ENCODE data around the gene PHF2. TPM values are rescaled to one million over a fixed set of nuclear protein-coding genes. Genes with fewer than 3 reads are reported as not detected.

Gene PHF2
- total RNA-seq, 1 experiment from 2014 or later = 17.4 TPM

DNA sequence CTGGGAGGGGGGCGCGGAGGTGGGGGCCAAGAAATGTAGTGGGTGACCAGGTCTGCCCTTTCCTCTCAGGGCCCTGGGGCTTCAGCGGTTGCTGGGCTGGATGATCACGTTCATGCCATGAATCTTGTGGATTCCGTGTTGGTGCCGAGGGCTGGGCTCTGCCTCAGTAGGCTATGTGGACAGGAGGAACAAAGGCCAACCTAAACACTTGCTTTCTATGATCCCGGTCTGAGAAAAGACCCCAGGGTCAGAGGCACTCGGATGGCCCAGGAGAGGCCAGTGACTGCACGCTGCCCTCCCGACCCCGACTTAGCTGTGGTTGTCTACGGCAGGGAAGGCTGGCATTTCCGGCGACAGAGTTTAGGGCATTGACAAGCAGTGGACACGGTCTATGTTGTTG, 26.6 kb downstream of the PHF2 start:
- Histone ChIP-seq H4K8ac (replicated peaks; ENCODE audit: insufficient read length, low read depth, low read length) (no peak overlapping the region), H3K4ac (ENCODE audit: low read depth, low read length) (no peak overlapping the region), H4K91ac (ENCODE audit: insufficient read length, low read depth, low read length) (no peak overlapping the region), H3K27ac (ENCODE audit: insufficient read length, low read depth, low read length) (no peak overlapping the region), H2BK20ac (ENCODE audit: low read depth, low read length, poor library complexity, severe bottlenecking) (no peak overlapping the region), H3K23ac (ENCODE audit: insufficient read length, low read depth, low read length) (no peak overlapping the region), H2AFZ (ENCODE audit: low read length) (no peak overlapping the region), H2BK12ac (ENCODE audit: insufficient read length, low read depth, low read length) (no peak overlapping the region), H3T11ph (ENCODE audit: low read length) (no peak overlapping the region), H3K56ac (ENCODE audit: insufficient read length, low read depth, low read length) (no peak overlapping the region), H3K4me1 (ENCODE audit: insufficient read depth, low read length) (peaks cover 20% of the 10 kb centered on the region; the same call in 1 of the 2 replicates), H2BK5ac (ENCODE audit: insufficient read length, low read length) (no peak overlapping the region), H2BK15ac (ENCODE audit: low read depth, low read length) (no peak overlapping the region), H2AK5ac (ENCODE audit: insufficient read length, low read length) (no peak overlapping the region), H3K9ac (ENCODE audit: extremely low read depth, insufficient read length, low read length) (no peak overlapping the region), H3K4me2 (ENCODE audit: insufficient read depth, insufficient read length, low read length) (no peak overlapping the region), H3K9me3 (ENCODE audit: control insufficient read depth, low read depth, low read length) (no peaks in the 10 kb centered on the region), H4K20me1 (ENCODE audit: control insufficient read depth, insufficient read depth, insufficient read length) (peaks cover 2% of the 10 kb centered on the region), H3K14ac (ENCODE audit: insufficient read depth, low read length) (no peak overlapping the region), H3K79me2 (ENCODE audit: insufficient read depth, low read length) (no peaks in the 10 kb centered on the region), H3K27me3 (ENCODE audit: insufficient read depth, low read length) (no peaks in the 10 kb centered on the region), H3K79me1 (ENCODE audit: insufficient read depth, low read depth, low read length, poor library complexity, severe bottlenecking) (no peaks in the 10 kb centered on the region), H4K5ac (ENCODE audit: insufficient read length, low read depth, low read length) (no peak overlapping the region), H3K23me2 (ENCODE audit: insufficient read length, low read depth, low read length, poor library complexity, severe bottlenecking) (no peaks in the 10 kb centered on the region), H3K18ac (ENCODE audit: insufficient read length, low read depth, low read length) (no peak overlapping the region), H2BK120ac (ENCODE audit: low read depth, low read length, poor library complexity, severe bottlenecking) (no peak overlapping the region)
- Mint-ChIP-seq H3K36me3 (ENCODE audit: insufficient read depth in 1 of 3, low read depth in 3 of 3) (peaks cover 6 to 22% (median 6%) of the 10 kb centered on the region in 3 experiments; a peak in 6 of 7 replicates), H3K4me3 (no peak overlapping the region), H3K27me3 (ENCODE audit: low read depth) (0 out of 2 replicates have a peak, but pooled peaks cover 2% of the 10 kb centered on the region), H3K4me1 (peaks cover 50 to 51% of the 10 kb centered on the region in 2 experiments), H3K9me3 (peaks cover 7 to 10% of the 10 kb centered on the region in 2 experiments), H3K27ac (peak overlapping the region in 1 of 3 experiments; percentile 29; a peak in 1 of 7 replicates)
- WGBS (ENCODE audit: extremely low coverage, insufficient read length, low lambda C conversion rate) = no CpG with 5 or more reads among the region's 15 CpGs
- TF ChIP-seq, protein P1, sequence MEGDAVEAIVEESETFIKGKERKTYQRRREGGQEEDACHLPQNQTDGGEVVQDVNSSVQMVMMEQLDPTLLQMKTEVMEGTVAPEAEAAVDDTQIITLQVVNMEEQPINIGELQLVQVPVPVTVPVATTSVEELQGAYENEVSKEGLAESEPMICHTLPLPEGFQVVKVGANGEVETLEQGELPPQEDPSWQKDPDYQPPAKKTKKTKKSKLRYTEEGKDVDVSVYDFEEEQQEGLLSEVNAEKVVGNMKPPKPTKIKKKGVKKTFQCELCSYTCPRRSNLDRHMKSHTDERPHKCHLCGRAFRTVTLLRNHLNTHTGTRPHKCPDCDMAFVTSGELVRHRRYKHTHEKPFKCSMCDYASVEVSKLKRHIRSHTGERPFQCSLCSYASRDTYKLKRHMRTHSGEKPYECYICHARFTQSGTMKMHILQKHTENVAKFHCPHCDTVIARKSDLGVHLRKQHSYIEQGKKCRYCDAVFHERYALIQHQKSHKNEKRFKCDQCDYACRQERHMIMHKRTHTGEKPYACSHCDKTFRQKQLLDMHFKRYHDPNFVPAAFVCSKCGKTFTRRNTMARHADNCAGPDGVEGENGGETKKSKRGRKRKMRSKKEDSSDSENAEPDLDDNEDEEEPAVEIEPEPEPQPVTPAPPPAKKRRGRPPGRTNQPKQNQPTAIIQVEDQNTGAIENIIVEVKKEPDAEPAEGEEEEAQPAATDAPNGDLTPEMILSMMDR (conservative IDR thresholded peaks at IDR 0.05) = no peak
- DNase-seq = no peak

All from H9 (cell line).